Brain microvascular endothelial cell (primary cell): ENCODE measurements around the gene CNOT4.

Experiments used
- DNase-seq: peaks from one replicate; pipeline ENCODE4 v3.0.0-alpha.2; 2020
- H3K27ac ChIP-seq: fragments of 250-450 bp; sonication (Bioruptor Pico); 2 replicates; pipeline ENCODE4 v1.5.1; 2020; ENCODE audit warnings: mild to moderate bottlenecking, moderate library complexity
- H3K27me3 ChIP-seq: fragments of 250-450 bp; sonication (Bioruptor Pico); replicated peaks from 2 replicates; pipeline ENCODE4 v1.5.1; 2020; ENCODE audit warnings: mild to moderate bottlenecking
- H3K36me3 ChIP-seq: fragments of 250-450 bp; sonication (Bioruptor Pico); replicated peaks from 2 replicates; pipeline ENCODE4 v1.5.1; 2020; ENCODE audit warnings: mild to moderate bottlenecking
- H3K4me3 ChIP-seq: 2 replicates; pipeline ENCODE4 v1.5.1; 2011; ENCODE audit warnings: low read depth, mild to moderate bottlenecking, control low read depth, low read length, moderate library complexity
- in situ Hi-C: cut with HindIII; loops from 2 replicates; pipeline ENCODE4 v1.10.0; 2017; ENCODE audit warnings: low sequenced_read_pairs, low pct_ligation_motif_present
- TF ChIP-seq, protein P1 (sequence below): IDR thresholded peaks from 2 replicates; pipeline ENCODE4 v1.5.1; 2011; ENCODE audit warnings: low read depth, mild to moderate bottlenecking, moderate library complexity, low read length, control low read depth, inconsistent platforms; ENCODE audit errors: missing control alignments

The CNOT4 gene

DNA sequence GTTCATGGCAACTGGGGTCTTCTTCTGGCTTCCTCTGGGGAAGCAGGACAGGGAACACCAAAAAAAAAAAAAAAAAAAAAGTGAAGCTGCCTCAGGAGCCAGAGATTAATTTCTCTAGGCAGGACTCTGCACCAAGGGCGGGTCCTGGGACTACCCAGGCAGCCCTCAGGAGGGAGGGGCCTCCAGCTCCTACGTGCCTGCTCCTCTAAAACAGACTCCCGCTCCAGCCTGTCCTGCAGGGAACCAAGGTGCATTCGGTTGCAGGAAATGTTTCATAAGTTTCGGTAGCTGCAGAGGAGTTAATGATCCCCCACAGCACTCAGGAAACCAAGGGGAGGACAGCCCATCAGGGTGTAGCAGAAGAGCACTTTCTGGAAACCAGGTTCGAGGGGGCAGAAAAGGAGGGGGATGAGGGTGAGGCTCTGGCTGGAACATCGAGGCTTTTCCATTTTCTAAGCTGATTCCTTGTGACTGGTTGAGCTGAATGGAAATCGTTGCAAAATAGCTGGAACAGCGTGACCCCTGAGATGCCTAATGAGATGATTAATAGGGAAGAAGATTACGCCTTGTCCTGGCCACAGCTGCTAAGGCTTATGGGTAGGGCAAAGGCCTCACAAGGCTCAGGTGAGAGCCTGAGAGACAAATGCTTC lies 192.1 kb downstream of the CNOT4 start:
- Histone ChIP-seq H3K27me3 (no peaks in the 10 kb centered on the region), H3K27ac (no peak overlapping the region), H3K4me3 (no peak overlapping the region), H3K36me3 (no peaks in the 10 kb centered on the region)
- in situ Hi-C loops, result no loop called here
- DNase-seq, result no peak
- TF ChIP-seq, protein P1, sequence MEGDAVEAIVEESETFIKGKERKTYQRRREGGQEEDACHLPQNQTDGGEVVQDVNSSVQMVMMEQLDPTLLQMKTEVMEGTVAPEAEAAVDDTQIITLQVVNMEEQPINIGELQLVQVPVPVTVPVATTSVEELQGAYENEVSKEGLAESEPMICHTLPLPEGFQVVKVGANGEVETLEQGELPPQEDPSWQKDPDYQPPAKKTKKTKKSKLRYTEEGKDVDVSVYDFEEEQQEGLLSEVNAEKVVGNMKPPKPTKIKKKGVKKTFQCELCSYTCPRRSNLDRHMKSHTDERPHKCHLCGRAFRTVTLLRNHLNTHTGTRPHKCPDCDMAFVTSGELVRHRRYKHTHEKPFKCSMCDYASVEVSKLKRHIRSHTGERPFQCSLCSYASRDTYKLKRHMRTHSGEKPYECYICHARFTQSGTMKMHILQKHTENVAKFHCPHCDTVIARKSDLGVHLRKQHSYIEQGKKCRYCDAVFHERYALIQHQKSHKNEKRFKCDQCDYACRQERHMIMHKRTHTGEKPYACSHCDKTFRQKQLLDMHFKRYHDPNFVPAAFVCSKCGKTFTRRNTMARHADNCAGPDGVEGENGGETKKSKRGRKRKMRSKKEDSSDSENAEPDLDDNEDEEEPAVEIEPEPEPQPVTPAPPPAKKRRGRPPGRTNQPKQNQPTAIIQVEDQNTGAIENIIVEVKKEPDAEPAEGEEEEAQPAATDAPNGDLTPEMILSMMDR, result no peak

DNA sequence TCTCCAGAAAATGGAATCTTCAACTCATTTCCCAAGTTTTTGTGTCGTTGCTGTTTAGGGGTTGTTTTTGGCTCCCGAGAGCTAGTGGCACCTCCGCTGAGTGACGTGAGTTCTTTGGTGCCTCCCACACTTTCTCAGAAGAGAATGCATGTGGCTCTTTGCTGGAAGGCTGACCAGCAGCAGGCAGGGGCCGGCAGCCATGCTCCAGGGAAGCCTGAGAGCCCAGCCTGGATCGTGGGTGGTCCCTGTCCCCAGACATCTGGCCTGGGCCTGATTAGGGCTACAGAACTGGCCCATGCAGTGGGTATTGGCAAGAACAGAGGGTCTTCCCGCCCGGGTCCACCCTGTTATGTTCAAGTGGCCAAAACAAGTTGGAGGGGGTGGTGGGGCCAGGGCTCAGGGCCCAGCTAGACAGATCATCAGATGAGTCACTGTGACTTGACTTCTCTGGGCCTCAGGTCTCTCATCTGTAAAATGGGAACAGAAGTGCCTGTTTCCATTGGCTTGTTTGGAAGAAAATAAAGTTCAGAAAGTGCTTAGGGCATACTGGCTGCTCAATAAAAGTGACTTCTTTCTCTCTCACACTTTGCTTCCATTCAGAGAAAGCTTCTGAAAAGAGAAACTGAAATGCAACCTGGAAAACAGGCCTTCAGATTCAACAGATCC lies 193.1 kb downstream of the CNOT4 start:
- H3K36me3 ChIP-seq, result no peaks in the 10 kb centered on the region
- TF ChIP-seq, protein P1, result no peak
- in situ Hi-C loops, result no loop called here

DNA sequence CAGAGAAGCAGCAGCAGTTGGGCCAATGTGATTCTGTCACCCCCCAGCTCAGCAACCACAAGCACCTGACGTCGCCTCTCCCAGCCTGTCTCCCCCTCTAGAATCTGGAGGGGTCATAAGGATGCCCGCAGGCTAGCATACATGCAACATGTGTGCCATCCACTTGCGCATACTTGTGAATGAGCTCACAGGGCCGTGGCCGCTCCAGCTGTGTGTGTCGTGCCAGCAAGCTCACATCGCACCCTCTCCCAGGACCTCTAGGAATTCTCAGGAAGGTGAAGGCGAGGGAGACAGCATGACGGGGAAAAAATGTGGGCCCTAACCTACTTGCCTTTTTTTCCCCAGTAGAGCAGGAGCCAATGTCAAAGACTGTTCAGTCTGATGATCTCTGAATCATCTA lies 195.9 kb downstream of the CNOT4 start:
- no peak for DNase-seq
- H3K27me3 ChIP-seq, result peaks cover 3% of the 10 kb centered on the region
- H3K36me3 ChIP-seq, result no peaks in the 10 kb centered on the region
- H3K4me3 ChIP-seq, result no peak overlapping the region
- H3K27ac ChIP-seq, result no peak overlapping the region
- in situ Hi-C loops, result no loop called here
- TF ChIP-seq, protein P1, result no peak

More for the DNA sequence above, 193.1 kb downstream of the CNOT4 start:
- no peak for DNase-seq
- Histone ChIP-seq H3K27ac (no peak overlapping the region), H3K4me3 (no peak overlapping the region), H3K27me3 (no peaks in the 10 kb centered on the region)
